Common myeloid progenitor, CD34-positive (primary cell): Measurements from ENCODE around the gene PRKRIP1.

Source experiments
- CTCF ChIA-PET: fragments of 350-600 bp; sonication (Branson Sonifier 250); formaldehyde crosslinking; loops from one replicate; lab custom pipeline; 2021; ENCODE audit warnings: antibody characterized with exemption; lab: Charles Lee
- POLR2A ChIA-PET: fragments of 350-600 bp; sonication (Branson Sonifier 250); formaldehyde crosslinking; loops from one replicate; lab custom pipeline; 2021; ENCODE audit warnings: antibody characterized with exemption; lab: Charles Lee
- DNase-seq, 3 donors: peaks; one replicate each; pipeline versions ENCODE4 v3.0.0 to v3.0.0-alpha.2; 2013
- H3K27ac ChIP-seq, 2 experiments: 1 replicate in 1 of 2; 2 replicates in 1 of 2; pipeline ENCODE4 v1.7.0; 2013; ENCODE audit warnings: inconsistent platforms in 2 of 2, low read length in 2 of 2, mild to moderate bottlenecking in 2 of 2, low read depth in 1 of 2, moderate library complexity in 1 of 2; ENCODE audit not compliant: severe bottlenecking in 2 of 2, insufficient read depth in 1 of 2, poor library complexity in 1 of 2
- H3K27me3 ChIP-seq, 5 experiments: replicated peaks in 2 of 5; 1 replicate in 3 of 5; 2 replicates in 2 of 5; pipeline versions ENCODE4 v1.6.1 to v1.7.0; 2013; ENCODE audit warnings: low read length in 4 of 5, mild to moderate bottlenecking in 2 of 5, moderate library complexity in 2 of 5, inconsistent platforms in 1 of 5; ENCODE audit not compliant: insufficient read depth in 5 of 5, control insufficient read depth in 4 of 5
- H3K36me3 ChIP-seq, 4 experiments: 1 replicate in 2 of 4; 2 replicates in 2 of 4; pipeline versions ENCODE4 v1.6.1 to v1.7.0; 2013; ENCODE audit warnings: low read length in 3 of 4, control low read depth in 1 of 4, mild to moderate bottlenecking in 1 of 4; ENCODE audit not compliant: control insufficient read depth in 4 of 4, insufficient read depth in 4 of 4
- H3K4me1 ChIP-seq, 4 experiments: 1 replicate in 3 of 4; 2 replicates in 1 of 4; pipeline versions ENCODE4 v1.6.1 to v1.7.1; 2013; ENCODE audit warnings: low read length in 3 of 4, mild to moderate bottlenecking in 3 of 4, control low read depth in 1 of 4, inconsistent platforms in 1 of 4, moderate library complexity in 1 of 4; ENCODE audit not compliant: control insufficient read depth in 4 of 4, insufficient read depth in 4 of 4; ENCODE audit errors: control extremely low read depth in 1 of 4
- H3K4me3 ChIP-seq, 7 experiments: 1 replicate in 4 of 7; 2 replicates in 3 of 7; pipeline versions ENCODE4 v1.5.1 to v1.7.0; 2013; ENCODE audit warnings: mild to moderate bottlenecking in 7 of 7, low read length in 6 of 7, moderate library complexity in 6 of 7, inconsistent platforms in 2 of 7, low read depth in 2 of 7, control low read depth in 1 of 7; ENCODE audit not compliant: insufficient read depth in 4 of 7, control insufficient read depth in 1 of 7; ENCODE audit errors: extremely low read depth in 1 of 7
- H3K9me3 ChIP-seq, 5 experiments: 1 replicate in 4 of 5; 2 replicates in 1 of 5; pipeline versions ENCODE4 v1.6.1 to v1.7.1; 2013; ENCODE audit warnings: low read length in 4 of 5, mild to moderate bottlenecking in 2 of 5, inconsistent platforms in 1 of 5, low read depth in 1 of 5, moderate library complexity in 1 of 5; ENCODE audit not compliant: control insufficient read depth in 4 of 5, insufficient read depth in 2 of 5; ENCODE audit errors: control extremely low read depth in 1 of 5
- WGBS: methylation state at CpG from one replicate; pipeline ENCODE4 v1.1.5; 2013; ENCODE audit not compliant: insufficient coverage; 5-methylcytosine and 5-hydroxymethylcytosine counted together

PRKRIP1 gene

GRCh38 chr7:102424787-102425218, 28.6 kb downstream of the PRKRIP1 start:
- Histone ChIP-seq H3K9me3 (no peaks in the 10 kb centered on the region), H3K27ac (peak overlapping the region; percentile 98), H3K4me1 (peaks cover 21 to 87% (median 79%) of the 10 kb centered on the region in 4 experiments), H3K27me3 (no peaks in the 10 kb centered on the region), H3K36me3 (peaks cover 0 to 20% (median 3%) of the 10 kb centered on the region in 4 experiments), H3K4me3 (no peak overlapping the region)
- ChIA-PET POLR2A (interaction anchor here (1.0 kb wide), 1 partner anchor 12 kb away, joined by 3 read pairs; no protein-coding TSS in a partner anchor), CTCF (interaction anchor here (56.5 to 63.4 kb wide), 2 partner anchors 6 to 17 kb away, joined by 1488 read pairs; partner anchors contain the start of genes ALKBH4, LRWD1, ORAI2 and PRKRIP1)
- DNase-seq, result no peak
- 89% methylated on average over 8 of the region's 13 CpGs for WGBS

DNA sequence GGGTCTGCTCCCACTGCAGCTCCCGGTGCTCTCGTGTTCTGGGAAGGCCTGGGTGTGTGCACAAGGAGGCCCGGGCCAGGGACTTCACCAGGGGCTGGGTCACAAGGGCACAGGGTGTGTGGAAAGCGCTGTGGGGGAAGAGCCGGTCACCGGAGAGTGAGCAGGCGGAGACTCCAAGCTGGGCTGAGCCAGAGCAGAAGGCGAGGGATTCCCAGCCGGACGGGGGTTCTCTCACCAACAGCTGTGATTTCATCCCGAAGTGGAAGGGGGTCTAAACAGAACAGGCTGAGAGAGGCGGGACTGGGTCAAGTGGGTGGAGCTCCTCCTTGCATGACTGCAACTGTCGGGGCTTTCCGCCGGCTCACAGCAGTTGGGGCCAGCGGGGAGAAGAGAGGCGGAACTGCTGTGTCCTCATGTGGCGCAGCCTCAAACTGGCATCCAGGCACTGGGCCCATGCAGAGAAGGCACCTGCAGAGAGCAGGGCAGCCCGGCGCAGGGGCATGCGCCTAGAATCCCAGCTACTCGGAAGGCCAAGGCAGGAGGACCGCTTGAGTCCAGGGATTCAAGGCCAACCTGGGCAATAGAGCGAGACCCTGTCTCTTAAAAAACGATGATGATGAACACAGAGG, 29.6 kb downstream of the PRKRIP1 start:
- Histone ChIP-seq H3K4me3 (peak overlapping the region in 5 of 7 experiments; percentile 31 to 73 (median 46)), H3K9me3 (no peaks in the 10 kb centered on the region), H3K4me1 (peaks cover 15 to 87% (median 76%) of the 10 kb centered on the region in 4 experiments), H3K36me3 (peaks cover 0 to 20% (median 3%) of the 10 kb centered on the region in 4 experiments), H3K27ac (peak overlapping the region; percentile 98), H3K27me3 (no peaks in the 10 kb centered on the region)
- DNase-seq, result peak; percentile 81 to 94 (median 93)
- WGBS, result 34% methylated on average over 23 of the region's 25 CpGs
- ChIA-PET CTCF (interaction anchor here (56.5 to 63.4 kb wide), 2 partner anchors 7 to 17 kb away, joined by 1488 read pairs; partner anchors contain the start of genes ALKBH4, LRWD1, ORAI2 and PRKRIP1), POLR2A (interaction anchor here (0.7 to 1.0 kb wide), 2 partner anchors 13 to 14 kb away, joined by 3 read pairs; no protein-coding TSS in a partner anchor)

- POLR2A ChIA-PET, result no interaction called here
- Histone ChIP-seq H3K9me3 (no peaks in the 10 kb centered on the region), H3K4me1 (peaks cover 17 to 88% (median 77%) of the 10 kb centered on the region in 4 experiments), H3K36me3 (peaks cover 0 to 20% (median 3%) of the 10 kb centered on the region in 4 experiments), H3K27ac (peak overlapping the region; percentile 98), H3K27me3 (no peaks in the 10 kb centered on the region), H3K4me3 (peak overlapping the region in 6 of 7 experiments; percentile 31 to 73 (median 44))
- DNase-seq, result peak; percentile 74 to 90 (median 90)
- CTCF ChIA-PET, result interaction anchor here (56.5 to 63.4 kb wide), 2 partner anchors 8 to 16 kb away, joined by 1488 read pairs; partner anchors contain the start of genes ALKBH4, LRWD1, ORAI2 and PRKRIP1
- 4% methylated on average over 13 of the region's 16 CpGs for WGBS
These were observed 30.3 kb downstream of the PRKRIP1 start for GRCh38 chr7:102426268-102427018.

GRCh38 chr7:102427019-102427405, 30.8 kb downstream of the PRKRIP1 start:
- ChIA-PET CTCF (interaction anchor here (56.5 to 63.4 kb wide), 2 partner anchors 8 to 15 kb away, joined by 1488 read pairs; partner anchors contain the start of genes ALKBH4, LRWD1, ORAI2 and PRKRIP1), POLR2A (no interaction called here)
- H3K27ac ChIP-seq, result peak overlapping the region; percentile 98
- H3K36me3 ChIP-seq, result peaks cover 0 to 20% (median 3%) of the 10 kb centered on the region in 4 experiments
- H3K9me3 ChIP-seq, result no peaks in the 10 kb centered on the region
- H3K4me3 ChIP-seq, result peak overlapping the region in 6 of 7 experiments; percentile 13 to 73 (median 41)
- peaks cover 16 to 89% (median 78%) of the 10 kb centered on the region in 4 experiments for H3K4me1 ChIP-seq
- DNase-seq, result peak in 2 of 3 donors; percentile 40 to 41
- WGBS, result 68% methylated on average over 4 of the region's 5 CpGs
- H3K27me3 ChIP-seq, result no peaks in the 10 kb centered on the region

GRCh38 chr7:102429141-102429899, 33.2 kb downstream of the PRKRIP1 start:
- CTCF ChIA-PET, result interaction anchor here (56.5 to 63.4 kb wide), 2 partner anchors 11 to 13 kb away, joined by 1488 read pairs; partner anchors contain the start of genes ALKBH4, LRWD1, ORAI2 and PRKRIP1
- 97% methylated on average over 10 of the region's 10 CpGs for WGBS
- Histone ChIP-seq H3K4me3 (no peak overlapping the region), H3K27me3 (no peaks in the 10 kb centered on the region), H3K36me3 (peaks cover 0 to 15% (median 3%) of the 10 kb centered on the region in 4 experiments), H3K27ac (peak overlapping the region; percentile 40 to 82), H3K9me3 (no peaks in the 10 kb centered on the region), H3K4me1 (peaks cover 16 to 94% (median 89%) of the 10 kb centered on the region in 4 experiments)
- no peak for DNase-seq
- POLR2A ChIA-PET, result interaction anchor here (1.4 kb wide), 1 partner anchor 8 kb away, joined by 7 read pairs; no protein-coding TSS in a partner anchor
